DND-41 (cell line): ENCODE measurements around the gene ZC3H4.

ENCODE experiments used
- ATAC-seq: fragments of 200-7000 bp; cut with Tn5 transposase; 3 replicates; pipeline ENCODE4 v1.9.1; 2021; ENCODE audit warnings: low read depth; ENCODE audit not compliant: insufficient read depth
- DNase-seq: peaks from one replicate; pipeline ENCODE4 v3.0.0-alpha.2; 2020
- H2AFZ ChIP-seq: 2 replicates; pipeline ENCODE4 v1.6.0; 2012; ENCODE audit warnings: low read depth, low read length
- H3K27ac ChIP-seq: 2 replicates; pipeline ENCODE4 v1.5.1; 2012; ENCODE audit warnings: low read length, inconsistent platforms
- H3K27me3 ChIP-seq: fragments of 200-600 bp; sonication (generic); 2 replicates; pipeline ENCODE4 v1.6.0; 2012; ENCODE audit warnings: low read length, mild to moderate bottlenecking, inconsistent platforms; ENCODE audit not compliant: insufficient read depth, poor library complexity
- H3K36me3 ChIP-seq: 2 replicates; pipeline ENCODE4 v1.5.1; 2012; ENCODE audit warnings: low read length, inconsistent platforms; ENCODE audit not compliant: insufficient read depth
- H3K4me1 ChIP-seq: 2 replicates; pipeline ENCODE4 v1.5.1; 2012; ENCODE audit warnings: mild to moderate bottlenecking, low read length; ENCODE audit not compliant: insufficient read depth
- H3K4me2 ChIP-seq: 2 replicates; pipeline ENCODE4 v1.6.0; 2012; ENCODE audit warnings: mild to moderate bottlenecking, moderate library complexity, low read length, inconsistent platforms; ENCODE audit not compliant: insufficient read depth
- H3K4me3 ChIP-seq, 2 experiments: fragments of 200-600 bp in 1 of 2; shearing (Covaris generic) in 1 of 2; 2 replicates each; pipeline ENCODE4 v1.5.1; 2012 to 2016; ENCODE audit warnings: inconsistent platforms in 2 of 2, low read length in 2 of 2, mild to moderate bottlenecking in 2 of 2, low read depth in 1 of 2, moderate library complexity in 1 of 2
- H3K79me2 ChIP-seq: 2 replicates; pipeline ENCODE4 v1.6.0; 2012; ENCODE audit warnings: low read length, inconsistent platforms; ENCODE audit not compliant: insufficient read depth
- H3K9ac ChIP-seq: 2 replicates; pipeline ENCODE4 v1.6.0; 2012; ENCODE audit warnings: low read depth, mild to moderate bottlenecking, inconsistent platforms, low read length, moderate library complexity
- H3K9me3 ChIP-seq: 2 replicates; pipeline ENCODE4 v1.5.1; 2012; ENCODE audit warnings: low read length, moderate library complexity, mild to moderate bottlenecking, inconsistent platforms; ENCODE audit not compliant: insufficient read depth, severe bottlenecking
- H4K20me1 ChIP-seq: 2 replicates; pipeline ENCODE4 v1.6.0; 2012; ENCODE audit warnings: low read length; ENCODE audit not compliant: insufficient read depth
- EZH2 ChIP-seq: IDR thresholded peaks from 3 replicates; pipeline ENCODE4 v1.6.1; 2012; ENCODE audit warnings: borderline replicate concordance, low read depth, mild to moderate bottlenecking, moderate library complexity, low read length, inconsistent platforms; ENCODE audit not compliant: severe bottlenecking
- TF ChIP-seq, protein P1 (sequence below): IDR thresholded peaks from 2 replicates; pipeline ENCODE4 v1.5.1; 2012; ENCODE audit warnings: borderline replicate concordance, low read length, moderate library complexity, mild to moderate bottlenecking; ENCODE audit not compliant: poor library complexity, severe bottlenecking; ENCODE audit errors: extremely low read depth

Gene ZC3H4

DNA sequence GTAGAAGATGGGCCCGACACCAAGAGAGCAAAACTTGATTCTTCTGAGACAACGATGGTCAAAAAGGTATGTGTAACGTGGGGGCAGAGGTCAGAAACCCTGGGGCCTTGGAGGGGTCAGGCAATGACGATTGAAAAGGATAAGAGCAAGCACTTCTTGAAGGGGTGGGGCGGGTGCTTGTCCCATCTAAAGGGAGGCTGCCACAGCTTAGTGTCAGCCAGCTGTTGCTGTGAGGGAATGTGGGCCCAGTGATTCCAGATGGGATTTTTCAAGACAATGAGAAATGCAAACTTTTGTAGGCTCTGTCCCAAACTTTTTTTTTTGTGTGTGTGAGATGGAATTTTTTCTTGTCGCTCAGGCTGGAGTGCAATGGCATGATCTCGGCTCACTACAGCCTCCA is 41.6 kb upstream of the ZC3H4 start:
- ATAC-seq (no peak), DNase-seq (no peak)
- Histone ChIP-seq H3K9ac (no peak overlapping the region), H3K4me1 (peaks cover 50% of the 10 kb centered on the region), H3K27me3 (no peaks in the 10 kb centered on the region), H2AFZ (no peak overlapping the region), H3K36me3 (peaks cover 97% of the 10 kb centered on the region), H3K9me3 (no peaks in the 10 kb centered on the region), H3K4me3 (no peak overlapping the region), H4K20me1 (peaks cover 68% of the 10 kb centered on the region), H3K4me2 (no peak overlapping the region), H3K27ac (no peak overlapping the region), H3K79me2 (peaks cover 76% of the 10 kb centered on the region)
- no peak for TF ChIP-seq EZH2
- TF ChIP-seq, protein P1, sequence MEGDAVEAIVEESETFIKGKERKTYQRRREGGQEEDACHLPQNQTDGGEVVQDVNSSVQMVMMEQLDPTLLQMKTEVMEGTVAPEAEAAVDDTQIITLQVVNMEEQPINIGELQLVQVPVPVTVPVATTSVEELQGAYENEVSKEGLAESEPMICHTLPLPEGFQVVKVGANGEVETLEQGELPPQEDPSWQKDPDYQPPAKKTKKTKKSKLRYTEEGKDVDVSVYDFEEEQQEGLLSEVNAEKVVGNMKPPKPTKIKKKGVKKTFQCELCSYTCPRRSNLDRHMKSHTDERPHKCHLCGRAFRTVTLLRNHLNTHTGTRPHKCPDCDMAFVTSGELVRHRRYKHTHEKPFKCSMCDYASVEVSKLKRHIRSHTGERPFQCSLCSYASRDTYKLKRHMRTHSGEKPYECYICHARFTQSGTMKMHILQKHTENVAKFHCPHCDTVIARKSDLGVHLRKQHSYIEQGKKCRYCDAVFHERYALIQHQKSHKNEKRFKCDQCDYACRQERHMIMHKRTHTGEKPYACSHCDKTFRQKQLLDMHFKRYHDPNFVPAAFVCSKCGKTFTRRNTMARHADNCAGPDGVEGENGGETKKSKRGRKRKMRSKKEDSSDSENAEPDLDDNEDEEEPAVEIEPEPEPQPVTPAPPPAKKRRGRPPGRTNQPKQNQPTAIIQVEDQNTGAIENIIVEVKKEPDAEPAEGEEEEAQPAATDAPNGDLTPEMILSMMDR, result no peak

DNA sequence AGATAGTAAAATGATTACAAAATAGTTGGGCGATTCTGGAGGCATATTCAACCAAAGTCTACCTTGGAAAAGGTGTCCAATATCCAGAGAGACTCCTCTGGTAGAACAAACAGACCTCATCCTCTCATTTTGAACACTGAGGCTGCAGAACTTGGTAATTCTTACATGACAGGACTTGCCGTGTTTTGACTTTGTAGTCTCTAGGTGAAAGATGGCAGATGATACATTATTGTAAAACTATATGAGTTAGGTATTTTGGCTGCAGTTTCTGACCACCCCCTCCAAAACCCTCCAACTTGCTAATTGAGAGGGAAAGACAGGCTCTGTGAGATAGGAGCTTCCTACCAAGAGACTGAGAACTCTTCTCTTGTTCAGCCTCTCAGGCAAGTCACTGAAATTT is 39.7 kb upstream of the ZC3H4 start:
- H3K27me3 ChIP-seq, result no peaks in the 10 kb centered on the region
- TF ChIP-seq, protein P1, result no peak
- no peak for TF ChIP-seq EZH2
- DNase-seq, result no peak
- H3K9me3 ChIP-seq, result no peaks in the 10 kb centered on the region
- ATAC-seq, result no peak
- H3K36me3 ChIP-seq, result peaks cover 96% of the 10 kb centered on the region
- peaks cover 44% of the 10 kb centered on the region for H3K4me1 ChIP-seq
- peaks cover 62% of the 10 kb centered on the region for H4K20me1 ChIP-seq
- no peak overlapping the region for H3K9ac ChIP-seq
- H3K4me2 ChIP-seq, result no peak overlapping the region
- H3K4me3 ChIP-seq, result no peak overlapping the region
- peaks cover 73% of the 10 kb centered on the region for H3K79me2 ChIP-seq
- H3K27ac ChIP-seq, result no peak overlapping the region
- H2AFZ ChIP-seq, result no peak overlapping the region

DNA sequence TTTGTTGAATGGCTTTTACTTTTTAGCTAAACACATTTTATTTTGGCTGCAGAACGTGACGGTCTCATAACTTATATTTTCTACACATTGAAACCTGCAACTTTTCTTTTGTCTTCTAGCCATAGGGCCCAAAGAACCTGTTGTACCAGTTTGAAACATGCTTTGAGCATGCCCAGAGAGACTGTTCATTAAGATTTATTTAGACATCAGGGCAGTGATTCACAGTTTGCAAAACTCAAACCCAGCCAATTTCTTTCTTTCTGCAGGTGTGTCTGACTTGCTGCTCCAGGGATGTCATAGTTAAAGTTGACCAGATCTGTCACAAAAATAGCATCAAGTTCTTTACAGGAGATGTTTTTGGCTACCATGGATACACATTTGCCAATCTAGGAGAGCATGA is 39.1 kb upstream of the ZC3H4 start:
- no peaks in the 10 kb centered on the region for H3K27me3 ChIP-seq
- H2AFZ ChIP-seq, result no peak overlapping the region
- H3K36me3 ChIP-seq, result peaks cover 95% of the 10 kb centered on the region
- H3K4me3 ChIP-seq, result no peak overlapping the region
- no peak overlapping the region for H3K4me2 ChIP-seq
- peaks cover 38% of the 10 kb centered on the region for H3K4me1 ChIP-seq
- DNase-seq (no peak), ATAC-seq (no peak)
- H3K27ac ChIP-seq, result no peak overlapping the region
- TF ChIP-seq, protein P1, result no peak
- no peak for TF ChIP-seq EZH2
- H3K9ac ChIP-seq, result no peak overlapping the region
- H4K20me1 ChIP-seq, result peaks cover 59% of the 10 kb centered on the region
- no peaks in the 10 kb centered on the region for H3K9me3 ChIP-seq
- peaks cover 73% of the 10 kb centered on the region for H3K79me2 ChIP-seq

DNA sequence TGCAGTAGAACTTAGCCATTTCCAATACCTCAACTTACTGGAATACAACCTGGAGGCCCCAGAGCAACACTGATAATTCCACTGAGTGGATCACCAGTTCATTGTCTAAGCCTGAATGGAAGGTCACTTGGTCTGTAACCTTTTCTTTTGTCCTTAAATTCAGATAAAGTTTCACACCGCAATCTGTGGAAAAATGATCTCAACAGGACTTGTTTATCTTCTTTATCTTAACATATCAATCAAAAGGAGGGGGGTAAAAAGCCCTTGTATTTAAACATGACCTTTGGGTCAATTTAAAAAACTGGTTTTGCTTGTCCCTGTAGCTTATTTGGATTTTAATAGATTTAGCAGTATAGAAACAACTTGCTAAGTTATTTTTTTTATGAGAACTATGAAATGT is 38.6 kb upstream of the ZC3H4 start:
- TF ChIP-seq EZH2, result no peak
- TF ChIP-seq, protein P1, result no peak
- peaks cover 70% of the 10 kb centered on the region for H3K79me2 ChIP-seq
- H3K9me3 ChIP-seq, result no peaks in the 10 kb centered on the region
- H3K36me3 ChIP-seq, result peaks cover 93% of the 10 kb centered on the region
- H3K4me3 ChIP-seq, result no peak overlapping the region
- H3K9ac ChIP-seq, result no peak overlapping the region
- H4K20me1 ChIP-seq, result peaks cover 55% of the 10 kb centered on the region
- peaks cover 33% of the 10 kb centered on the region for H3K4me1 ChIP-seq
- H3K27ac ChIP-seq, result no peak overlapping the region
- ATAC-seq (no peak), DNase-seq (no peak)
- no peak overlapping the region for H3K4me2 ChIP-seq
- H2AFZ ChIP-seq, result no peak overlapping the region
- H3K27me3 ChIP-seq, result no peaks in the 10 kb centered on the region
